Endothelial cell of umbilical vein (primary cell): Measurements from ENCODE around the gene ZNF516.

Experiments
- JUN ChIP-seq: IDR thresholded peaks from 2 replicates; pipeline ENCODE4 v1.6.1; 2011; ENCODE audit warnings: borderline replicate concordance, low read depth; ENCODE audit not compliant: insufficient read length, insufficient read depth
- POLR2A ChIP-seq: IDR thresholded peaks from 2 replicates; pipeline ENCODE4 v1.6.1; 2012; ENCODE audit warnings: low read depth, mild to moderate bottlenecking, control low read depth, low read length

DNA sequence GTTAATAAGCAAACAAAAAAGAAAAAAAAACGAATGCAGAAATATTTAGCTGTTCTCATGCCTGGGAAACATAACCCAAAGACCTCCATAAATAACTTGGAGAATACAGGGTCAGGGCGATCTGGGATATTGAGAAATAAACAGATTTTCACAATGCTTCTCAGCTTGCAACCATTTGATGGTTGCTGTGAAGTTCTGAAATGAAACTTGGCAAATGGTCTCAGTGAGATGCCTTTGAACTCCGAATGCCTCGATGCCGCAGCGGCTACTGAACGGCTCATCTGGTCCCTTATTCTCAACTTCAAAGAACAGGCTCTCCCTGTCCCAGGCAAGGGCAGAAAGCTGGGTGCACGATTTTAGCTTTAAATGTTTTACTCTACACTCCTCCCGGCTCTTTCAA is 78.1 kb downstream of the ZNF516 start:
- TF ChIP-seq POLR2A, result no peak
- no peak for TF ChIP-seq JUN
